Measurements from ENCODE around the gene ZBTB17.

Gene ZBTB17

GRCh38 chr1:15997637-15998280 lies 21.9 kb upstream of the ZBTB17 start:
- no peak for TF ChIP-seq POLR2AphosphoS5 (IDR thresholded peaks at IDR 0.05; ENCODE audit: low read depth, low read length)

DNA sequence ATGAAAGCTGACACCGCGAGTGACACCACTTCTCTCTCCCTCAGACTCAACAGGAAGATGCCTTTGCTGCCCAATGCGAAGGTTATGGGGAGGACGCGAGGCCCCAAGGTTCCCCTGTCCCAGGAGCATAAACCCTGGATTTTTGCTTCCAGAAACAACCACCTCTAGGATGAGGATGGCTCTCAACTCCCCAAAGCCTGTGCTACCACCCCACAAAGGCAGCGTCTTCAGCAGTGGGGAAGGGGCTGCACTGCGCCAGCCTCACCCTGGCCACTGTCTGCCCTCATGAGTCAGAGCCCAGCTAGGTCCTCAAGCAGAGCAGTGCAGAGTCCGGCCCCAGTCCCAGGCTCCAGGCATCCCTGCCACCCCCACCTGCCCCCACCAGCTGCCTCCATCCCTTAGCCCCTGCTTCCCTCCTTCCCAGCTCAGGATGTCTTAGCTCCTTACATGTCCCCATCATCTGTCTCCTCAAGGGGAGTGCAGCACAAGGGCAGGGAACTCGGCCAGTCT lies 21.2 kb upstream of the ZBTB17 start:
- TF ChIP-seq TAF1 (IDR thresholded peaks at IDR 0.05; ENCODE audit: borderline replicate concordance, insufficient read depth, low read length) = no peak
- TF ChIP-seq REST (IDR thresholded peaks at IDR 0.05; ENCODE audit: insufficient read depth in 1 of 2, low read depth in 2 of 2, low read length in 2 of 2) = no peak
- TF ChIP-seq SIN3A (IDR thresholded peaks at IDR 0.05; ENCODE audit: borderline replicate concordance, insufficient read depth, low read length) = no peak
- no peak for TF ChIP-seq FOXP2 (optimal IDR thresholded peaks at IDR 0.05; ENCODE audit: borderline replicate concordance, extremely low read depth, extremely low read length, insufficient read depth)

- TF ChIP-seq REST (IDR thresholded peaks at IDR 0.05; ENCODE audit: insufficient read depth in 1 of 2, low read depth in 2 of 2, low read length in 2 of 2) = no peak
- no peak for TF ChIP-seq TAF1 (IDR thresholded peaks at IDR 0.05; ENCODE audit: borderline replicate concordance, insufficient read depth, low read length)
- TF ChIP-seq FOXP2 (optimal IDR thresholded peaks at IDR 0.05; ENCODE audit: borderline replicate concordance, extremely low read depth, extremely low read length, insufficient read depth) = no peak
- no peak for TF ChIP-seq SIN3A (IDR thresholded peaks at IDR 0.05; ENCODE audit: borderline replicate concordance, insufficient read depth, low read length)
- TF ChIP-seq POLR2AphosphoS5 (IDR thresholded peaks at IDR 0.05; ENCODE audit: low read depth, low read length) = no peak
Measured at GRCh38 chr1:15994590-15995351, 18.9 kb upstream of the ZBTB17 start.

DNA sequence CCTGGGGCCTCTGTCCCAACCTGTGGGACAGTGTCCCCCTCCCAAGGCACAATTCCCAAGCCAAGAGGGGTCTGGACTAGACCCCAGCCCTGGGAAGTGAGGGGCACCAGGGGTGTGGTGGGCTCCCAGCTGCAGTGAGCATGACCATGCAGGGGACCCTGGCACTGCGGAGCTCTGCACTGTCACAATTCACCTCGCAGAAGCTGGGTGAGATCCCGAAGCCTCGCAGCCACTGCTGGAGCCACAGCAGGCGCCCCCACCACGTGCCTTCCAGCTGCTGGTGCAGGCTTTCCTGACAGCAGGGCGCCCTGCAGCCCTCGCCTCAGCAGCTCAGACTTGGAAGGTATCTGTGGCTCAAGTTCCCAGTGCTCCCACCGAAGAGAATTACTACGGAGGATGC lies 18.2 kb upstream of the ZBTB17 start:
- no peak for TF ChIP-seq TAF1 (IDR thresholded peaks at IDR 0.05; ENCODE audit: borderline replicate concordance, insufficient read depth, low read length)
- no peak for TF ChIP-seq SIN3A (IDR thresholded peaks at IDR 0.05; ENCODE audit: borderline replicate concordance, insufficient read depth, low read length)
- TF ChIP-seq REST (IDR thresholded peaks at IDR 0.05; ENCODE audit: insufficient read depth in 1 of 2, low read depth in 2 of 2, low read length in 2 of 2) = no peak
- TF ChIP-seq FOXP2 (optimal IDR thresholded peaks at IDR 0.05; ENCODE audit: borderline replicate concordance, extremely low read depth, extremely low read length, insufficient read depth) = no peak
- TF ChIP-seq POLR2AphosphoS5 (IDR thresholded peaks at IDR 0.05; ENCODE audit: low read depth, low read length) = no peak

DNA sequence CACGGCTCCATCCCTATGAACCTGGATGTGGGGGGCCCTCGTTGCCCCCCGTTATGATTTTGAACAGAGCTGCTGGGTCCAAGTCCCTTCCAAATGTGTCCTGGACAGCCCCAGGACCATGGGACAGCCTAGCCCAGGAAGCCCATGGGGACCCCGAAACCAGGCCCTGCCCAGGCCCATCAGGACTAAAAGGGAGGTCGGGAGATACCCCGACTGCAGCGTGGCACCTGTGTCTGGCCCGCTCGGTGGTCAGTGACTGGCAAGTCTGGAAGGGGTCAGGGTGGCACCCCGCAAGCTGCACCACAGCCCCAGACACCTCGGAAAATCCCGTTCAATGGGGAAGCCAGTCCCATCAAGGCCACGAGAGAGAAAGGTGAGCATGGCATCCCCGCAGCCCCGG lies 17.8 kb upstream of the ZBTB17 start:
- TF ChIP-seq REST (IDR thresholded peaks at IDR 0.05; ENCODE audit: insufficient read depth in 1 of 2, low read depth in 2 of 2, low read length in 2 of 2) = no peak
- TF ChIP-seq POLR2AphosphoS5 (IDR thresholded peaks at IDR 0.05; ENCODE audit: low read depth, low read length) = no peak
- TF ChIP-seq FOXP2 (optimal IDR thresholded peaks at IDR 0.05; ENCODE audit: borderline replicate concordance, extremely low read depth, extremely low read length, insufficient read depth) = no peak
- TF ChIP-seq TAF1 (IDR thresholded peaks at IDR 0.05; ENCODE audit: borderline replicate concordance, insufficient read depth, low read length) = no peak
- TF ChIP-seq SIN3A (IDR thresholded peaks at IDR 0.05; ENCODE audit: borderline replicate concordance, insufficient read depth, low read length) = no peak

Data from PFSK-1 (cell line).